Left ventricle myocardium inferior (tissue), 1 donor: ENCODE data around the gene PPP1R14B. TPM values are rescaled to one million over a fixed set of nuclear protein-coding genes. Genes with fewer than 3 reads are reported as not detected.

Experiments
- DNase-seq: peaks from one replicate; pipeline ENCODE4 v3.0.0-alpha.2; 2020
- H3K27ac ChIP-seq: fragments of 200-600 bp; replicated peaks from 2 replicates; pipeline ENCODE4 v1.8.0; 2021
- H3K27me3 ChIP-seq: fragments of 200-600 bp; 2 replicates; pipeline ENCODE4 v1.8.0; 2021; ENCODE audit warnings: low read depth
- H3K36me3 ChIP-seq: fragments of 200-600 bp; 2 replicates; pipeline ENCODE4 v1.8.0; 2021
- H3K4me1 ChIP-seq: fragments of 200-600 bp; 2 replicates; pipeline ENCODE4 v1.8.0; 2021
- H3K4me3 ChIP-seq: fragments of 200-600 bp; 2 replicates; pipeline ENCODE4 v1.8.0; 2021; ENCODE audit warnings: mild to moderate bottlenecking, moderate library complexity
- H3K9me3 ChIP-seq: fragments of 200-600 bp; replicated peaks from 2 replicates; pipeline ENCODE4 v1.8.0; 2021
- intact Hi-C: fragments of 100-400 bp; cut with micrococcal nuclease; formaldehyde crosslinking; loops from one replicate; pipeline ENCODE4 v1.11.0; 2022
- long read RNA-seq: library from polyadenylated mRNA; unstranded; transcript quantifications from one replicate; pipeline ENCODE4 v2.0.0, GENCODE V29; 2021
- total RNA-seq: library from RNA; stranded (reverse); fragmentation: NEBNext Ultra II Directional; extraction: Animal tissue kit (Norgen Biotek cat#: 25700); gene quantifications from one replicate; pipeline ENCODE4 v1.2.1, GENCODE V29; 2021
- TF ChIP-seq, protein P1 (sequence below): fragments of 200-600 bp; IDR thresholded peaks from 2 replicates; pipeline ENCODE4 v1.8.0; 2021; ENCODE audit warnings: antibody characterized with exemption, mild to moderate bottlenecking, borderline replicate concordance
- donor health status: DM: no; HTN: yes; CAD: no; lungs with severe emphysema.

Gene PPP1R14B, protein sequence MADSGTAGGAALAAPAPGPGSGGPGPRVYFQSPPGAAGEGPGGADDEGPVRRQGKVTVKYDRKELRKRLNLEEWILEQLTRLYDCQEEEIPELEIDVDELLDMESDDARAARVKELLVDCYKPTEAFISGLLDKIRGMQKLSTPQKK
- total RNA-seq = 102 TPM
- long read RNA-seq, transcript PPP1R14B-201 (4 exons, 982 nt) = major isoform, 138 of 146 reads
- long read RNA-seq, partial matches to known transcripts = 2 of 146 reads
- long read RNA-seq, other reads (novel, unspliced or antisense) = 6 of 146 reads

DNA sequence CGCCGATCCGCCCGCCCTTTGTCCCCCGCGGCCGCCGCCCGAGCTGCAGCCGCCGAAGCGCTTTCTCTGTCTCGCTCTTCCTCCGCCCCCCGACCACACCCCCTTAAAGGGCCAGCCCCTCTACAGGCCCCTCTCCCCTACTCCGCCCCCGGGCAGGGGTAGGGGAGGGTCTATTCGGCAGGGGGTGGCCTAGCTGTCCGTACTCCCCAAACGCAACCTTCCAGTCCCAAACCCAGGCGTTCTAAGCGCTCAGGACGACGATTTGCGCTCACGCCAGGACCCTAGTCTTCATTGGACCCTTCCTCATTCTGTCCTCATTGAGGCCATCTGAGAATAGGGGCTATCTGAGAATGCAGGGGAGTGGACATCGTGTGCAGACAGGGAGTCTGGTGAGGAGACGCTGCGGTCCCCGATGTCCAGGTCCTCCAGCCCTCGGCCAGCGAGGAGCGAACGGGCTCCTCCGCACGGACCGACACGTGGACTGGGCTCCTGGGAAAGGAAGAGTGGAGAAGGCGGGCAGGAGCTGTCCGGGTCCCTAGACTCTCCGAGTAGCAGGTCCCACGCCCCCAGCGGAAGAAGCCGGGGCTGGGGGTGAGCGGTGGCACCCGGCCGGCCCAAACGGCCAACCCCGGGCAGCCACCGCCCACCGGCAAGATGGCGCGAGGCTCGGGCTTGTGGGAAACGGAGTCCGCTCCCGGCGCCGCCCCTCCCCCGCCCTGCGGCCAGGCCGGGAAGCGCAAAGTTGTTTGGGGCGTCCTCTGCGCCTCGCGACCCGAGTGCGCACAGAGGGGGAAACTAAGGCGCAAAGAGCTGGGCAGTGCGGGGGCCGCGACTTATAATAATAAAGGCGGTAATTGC is at the start of gene PPP1R14B:
Gene PPP1R14B, minus strand, starts transcription at position 73 of the 858 bp plus-strand sequence. CDS start 270 bp downstream, outside the sequence.
- peaks cover 68% of the 10 kb centered on the region for H3K4me1 ChIP-seq
- DNase-seq = peak; percentile 92
- TF ChIP-seq, protein P1, sequence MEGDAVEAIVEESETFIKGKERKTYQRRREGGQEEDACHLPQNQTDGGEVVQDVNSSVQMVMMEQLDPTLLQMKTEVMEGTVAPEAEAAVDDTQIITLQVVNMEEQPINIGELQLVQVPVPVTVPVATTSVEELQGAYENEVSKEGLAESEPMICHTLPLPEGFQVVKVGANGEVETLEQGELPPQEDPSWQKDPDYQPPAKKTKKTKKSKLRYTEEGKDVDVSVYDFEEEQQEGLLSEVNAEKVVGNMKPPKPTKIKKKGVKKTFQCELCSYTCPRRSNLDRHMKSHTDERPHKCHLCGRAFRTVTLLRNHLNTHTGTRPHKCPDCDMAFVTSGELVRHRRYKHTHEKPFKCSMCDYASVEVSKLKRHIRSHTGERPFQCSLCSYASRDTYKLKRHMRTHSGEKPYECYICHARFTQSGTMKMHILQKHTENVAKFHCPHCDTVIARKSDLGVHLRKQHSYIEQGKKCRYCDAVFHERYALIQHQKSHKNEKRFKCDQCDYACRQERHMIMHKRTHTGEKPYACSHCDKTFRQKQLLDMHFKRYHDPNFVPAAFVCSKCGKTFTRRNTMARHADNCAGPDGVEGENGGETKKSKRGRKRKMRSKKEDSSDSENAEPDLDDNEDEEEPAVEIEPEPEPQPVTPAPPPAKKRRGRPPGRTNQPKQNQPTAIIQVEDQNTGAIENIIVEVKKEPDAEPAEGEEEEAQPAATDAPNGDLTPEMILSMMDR = peak; percentile 29
- no peaks in the 10 kb centered on the region for H3K27me3 ChIP-seq
- intact Hi-C loops = no loop called here
- peaks cover 14% of the 10 kb centered on the region for H3K36me3 ChIP-seq
- peak within 1 kb of the TSS; percentile 88 for H3K4me3 ChIP-seq
- no peaks in the 10 kb centered on the region for H3K9me3 ChIP-seq
- peak within 1 kb of the TSS; percentile 97 for H3K27ac ChIP-seq

DNA sequence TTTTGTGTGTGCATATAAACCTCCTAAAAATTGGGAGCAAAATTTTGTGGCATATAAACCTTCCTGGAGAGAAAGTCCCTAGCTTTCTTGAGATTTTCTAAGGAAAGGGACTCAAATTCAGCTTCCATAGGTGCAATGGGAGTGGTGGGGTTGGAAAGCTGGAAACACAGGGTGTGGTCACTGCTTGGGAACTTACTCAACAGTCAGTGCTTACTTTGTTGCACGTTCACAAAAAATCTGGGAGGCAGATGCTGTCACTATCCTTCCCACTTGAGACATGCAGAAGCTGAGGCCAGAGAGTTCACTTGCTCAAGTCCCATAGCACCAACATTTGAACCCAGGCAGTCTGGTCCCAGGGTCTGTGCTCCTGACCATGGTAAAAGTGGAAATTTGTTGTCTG is 49.5 kb upstream of the PPP1R14B start:
- H3K27me3 ChIP-seq = peaks cover 96% of the 10 kb centered on the region
- no peak overlapping the region for H3K27ac ChIP-seq
- no peaks in the 10 kb centered on the region for H3K9me3 ChIP-seq
- TF ChIP-seq, protein P1 = no peak
- intact Hi-C loops = no loop called here
- no peaks in the 10 kb centered on the region for H3K36me3 ChIP-seq
- peaks cover 40% of the 10 kb centered on the region for H3K4me1 ChIP-seq
- H3K4me3 ChIP-seq = no peak overlapping the region
- no peak for DNase-seq

DNA sequence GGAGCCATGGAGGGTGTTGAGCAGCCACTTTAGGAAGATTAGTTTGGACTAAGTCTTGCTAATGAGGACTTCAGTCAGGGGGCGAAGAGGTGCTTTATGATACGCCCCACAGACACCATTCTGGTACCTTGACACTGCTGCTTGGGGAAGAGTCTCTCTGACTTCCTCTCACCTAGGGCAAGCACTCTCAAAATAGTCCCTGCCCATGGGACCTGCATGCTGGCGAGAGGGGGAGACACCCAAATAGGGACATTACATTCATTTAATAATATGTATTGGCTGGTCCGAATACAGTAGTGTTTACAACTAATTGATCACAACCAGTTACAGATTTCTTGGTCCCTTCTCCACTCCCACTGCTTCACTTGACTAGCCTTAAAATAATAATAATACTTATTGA is 49.0 kb upstream of the PPP1R14B start:
- Histone ChIP-seq H3K27me3 (peaks cover 100% of the 10 kb centered on the region), H3K4me3 (no peak overlapping the region), H3K36me3 (no peaks in the 10 kb centered on the region), H3K4me1 (peaks cover 38% of the 10 kb centered on the region), H3K27ac (no peak overlapping the region), H3K9me3 (no peaks in the 10 kb centered on the region)
- intact Hi-C loops = no loop called here
- DNase-seq = no peak
- TF ChIP-seq, protein P1 = no peak

DNA sequence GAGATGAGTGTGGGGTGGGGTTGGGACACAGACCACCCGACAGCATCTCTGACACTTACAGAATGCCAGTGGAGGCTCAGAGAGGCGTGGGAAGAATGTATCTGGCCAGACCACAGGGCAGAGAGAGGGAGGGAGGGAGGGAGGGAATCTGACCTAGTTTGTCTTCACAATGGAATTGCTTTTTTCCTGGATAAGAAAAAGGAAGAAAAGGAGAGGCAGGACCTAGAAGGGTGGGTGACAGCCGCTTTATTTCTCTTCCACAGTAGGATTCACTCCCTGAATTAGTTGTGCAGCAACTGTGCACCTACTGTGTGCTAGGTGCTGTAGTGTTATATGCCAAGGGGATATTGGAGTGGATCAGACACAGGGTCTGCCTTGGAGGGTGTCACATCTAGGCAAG is 48.0 kb upstream of the PPP1R14B start:
- Histone ChIP-seq H3K9me3 (no peaks in the 10 kb centered on the region), H3K27me3 (peaks cover 100% of the 10 kb centered on the region), H3K27ac (no peak overlapping the region), H3K36me3 (no peaks in the 10 kb centered on the region), H3K4me3 (no peak overlapping the region), H3K4me1 (peaks cover 28% of the 10 kb centered on the region)
- intact Hi-C loops = no loop called here
- TF ChIP-seq, protein P1 = no peak
- no peak for DNase-seq

DNA sequence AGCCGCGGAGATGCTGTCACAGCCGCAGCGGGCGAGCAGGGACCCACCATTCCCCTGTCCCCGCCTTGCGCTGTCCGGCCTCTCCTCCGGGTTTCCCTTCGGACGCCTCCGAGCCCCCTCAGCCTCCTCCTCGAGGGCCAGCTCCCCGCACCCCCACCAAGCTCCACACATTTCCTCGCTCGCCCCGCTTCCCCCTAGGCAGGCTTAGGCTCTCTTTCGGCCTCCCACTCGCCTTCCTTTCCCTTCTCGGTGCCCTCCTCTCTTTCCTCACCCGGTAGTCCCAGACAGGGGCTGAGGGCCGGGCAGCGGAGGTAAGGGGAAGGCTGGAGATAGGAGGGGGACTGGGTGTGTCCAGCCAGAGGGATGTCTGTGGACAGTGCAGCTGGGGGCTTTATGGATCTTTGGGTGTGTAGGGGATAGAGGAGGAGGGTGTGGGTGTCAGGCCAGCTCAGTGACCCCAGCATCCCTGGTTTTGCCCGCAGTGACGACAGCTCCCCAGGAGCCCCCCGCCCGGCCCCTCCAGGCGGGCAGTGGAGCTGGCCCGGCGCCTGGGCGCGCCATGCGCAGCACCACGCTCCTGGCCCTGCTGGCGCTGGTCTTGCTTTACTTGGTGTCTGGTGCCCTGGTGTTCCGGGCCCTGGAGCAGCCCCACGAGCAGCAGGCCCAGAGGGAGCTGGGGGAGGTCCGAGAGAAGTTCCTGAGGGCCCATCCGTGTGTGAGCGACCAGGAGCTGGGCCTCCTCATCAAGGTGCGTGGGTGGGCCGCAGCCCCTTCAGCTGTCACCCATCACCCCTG is 45.9 kb upstream of the PPP1R14B start:
- TF ChIP-seq, protein P1 = no peak
- peaks cover 18% of the 10 kb centered on the region for H3K4me1 ChIP-seq
- intact Hi-C loops = no loop called here
- no peaks in the 10 kb centered on the region for H3K36me3 ChIP-seq
- no peak overlapping the region for H3K27ac ChIP-seq
- H3K9me3 ChIP-seq = no peaks in the 10 kb centered on the region
- peak overlapping the region; percentile 61 for H3K4me3 ChIP-seq
- DNase-seq = no peak
- H3K27me3 ChIP-seq = peaks cover 80% of the 10 kb centered on the region
